ENCODE data around the gene MAD1L1. TPM values are rescaled to one million over a fixed set of nuclear protein-coding genes. Genes with fewer than 3 reads are reported as not detected.

Gene MAD1L1
- total and polyA plus RNA-seq, 4 donors, result 43.0 to 54.9 (median 49.9) TPM

- 89 to 90% methylated on average over 23 of the region's 23 CpGs for WGBS, 2 donors
- Histone ChIP-seq H3K4me1 (ENCODE audit: control insufficient read depth in 5 of 5, insufficient read depth in 5 of 5, low read length in 5 of 5) (peaks cover 0 to 16% (median under 1%) of the 10 kb centered on the region in 5 donors), H3K4me3 (no peak overlapping the region), H3K27ac (ENCODE audit: low read depth in 1 of 2, low read length in 1 of 2) (no peak overlapping the region), H3K9me3 (ENCODE audit: control insufficient read depth in 4 of 4, insufficient read depth in 3 of 4, low read length in 3 of 4) (no peaks in the 10 kb centered on the region), H3K36me3 (ENCODE audit: control insufficient read depth in 4 of 4, insufficient read depth in 4 of 4, low read length in 4 of 4) (peaks cover 0 to 28% (median 0%) of the 10 kb centered on the region in 4 donors), H3K27me3 (ENCODE audit: control insufficient read depth in 3 of 3, insufficient read depth in 3 of 3, low read length in 2 of 3) (no peaks in the 10 kb centered on the region), H3K9ac (ENCODE audit: insufficient read depth in 1 of 2, low read length in 2 of 2) (no peak overlapping the region)
- no peak for ATAC-seq (ENCODE audit: insufficient read depth, low FRiP score)
- no peak for TF ChIP-seq CTCF (IDR thresholded peaks at IDR 0.05; ENCODE audit: control extremely low read depth, extremely low read depth)
- no peak for DNase-seq
Observed at GRCh38 chr7:2068693-2069471, 163.9 kb downstream of the MAD1L1 start.

DNA sequence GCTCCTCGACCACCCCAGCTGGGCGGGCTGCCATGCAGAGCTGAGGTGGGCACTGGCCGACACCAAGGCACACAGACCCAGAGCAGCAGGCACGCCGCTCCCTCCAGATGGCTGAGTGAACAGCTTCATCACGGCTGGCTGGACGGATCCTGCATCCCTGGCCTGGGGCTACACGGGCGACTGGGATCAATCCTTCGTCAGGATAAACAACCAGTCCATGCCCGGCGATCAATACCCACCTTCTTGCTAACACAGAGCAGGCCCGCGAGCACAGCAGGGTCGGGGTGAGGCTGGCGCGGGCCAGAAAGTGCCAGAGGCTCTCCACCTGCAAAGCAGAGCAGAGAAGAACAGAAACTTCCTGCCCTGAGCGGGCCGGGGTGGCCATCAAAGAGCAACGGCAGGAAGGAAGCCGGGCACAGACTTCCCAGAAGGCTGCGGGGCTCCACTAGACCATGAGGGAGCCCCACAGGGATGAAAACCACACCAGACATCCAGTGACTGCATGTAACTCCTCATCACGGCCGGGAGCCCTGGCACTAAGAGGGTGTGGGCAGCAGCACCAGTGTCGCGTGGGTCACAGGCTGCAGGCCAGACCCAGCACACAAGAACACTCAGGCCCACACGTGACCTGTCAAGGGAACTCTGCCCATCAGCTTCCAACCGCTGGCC, 166.4 kb downstream of the MAD1L1 start:
- no peak for ATAC-seq (ENCODE audit: insufficient read depth, low FRiP score)
- no peak for DNase-seq
- H3K27ac ChIP-seq (ENCODE audit: low read depth in 1 of 2, low read length in 1 of 2), result no peak overlapping the region
- no peak overlapping the region for H3K9ac ChIP-seq (ENCODE audit: insufficient read depth in 1 of 2, low read length in 2 of 2)
- no peaks in the 10 kb centered on the region for H3K9me3 ChIP-seq (ENCODE audit: control insufficient read depth in 4 of 4, insufficient read depth in 3 of 4, low read length in 3 of 4)
- 69 to 82% methylated on average over 28 of the region's 28 CpGs for WGBS, 2 donors
- no peaks in the 10 kb centered on the region for H3K27me3 ChIP-seq (ENCODE audit: control insufficient read depth in 3 of 3, insufficient read depth in 3 of 3, low read length in 2 of 3)
- no peak for TF ChIP-seq CTCF (IDR thresholded peaks at IDR 0.05; ENCODE audit: control extremely low read depth, extremely low read depth)
- peaks cover 0 to 20% (median 4%) of the 10 kb centered on the region in 5 donors for H3K4me1 ChIP-seq (ENCODE audit: control insufficient read depth in 5 of 5, insufficient read depth in 5 of 5, low read length in 5 of 5)
- H3K36me3 ChIP-seq (ENCODE audit: control insufficient read depth in 4 of 4, insufficient read depth in 4 of 4, low read length in 4 of 4), result peaks cover 0 to 28% (median 0%) of the 10 kb centered on the region in 4 donors
- no peak overlapping the region for H3K4me3 ChIP-seq

- ATAC-seq (ENCODE audit: insufficient read depth, low FRiP score) (no peak), DNase-seq (peak; percentile 55 to 68 (median 63))
- H3K4me3 ChIP-seq, result no peak overlapping the region
- peaks cover 0 to 20% (median 4%) of the 10 kb centered on the region in 5 donors for H3K4me1 ChIP-seq (ENCODE audit: control insufficient read depth in 5 of 5, insufficient read depth in 5 of 5, low read length in 5 of 5)
- H3K27ac ChIP-seq (ENCODE audit: low read depth in 1 of 2, low read length in 1 of 2), result no peak overlapping the region
- 96% methylated on average over 13 of the region's 13 CpGs for WGBS, 2 donors
- H3K36me3 ChIP-seq (ENCODE audit: control insufficient read depth in 4 of 4, insufficient read depth in 4 of 4, low read length in 4 of 4), result peaks cover 0 to 28% (median 0%) of the 10 kb centered on the region in 4 donors
- H3K9ac ChIP-seq (ENCODE audit: insufficient read depth in 1 of 2, low read length in 2 of 2), result no peak overlapping the region
- no peaks in the 10 kb centered on the region for H3K27me3 ChIP-seq (ENCODE audit: control insufficient read depth in 3 of 3, insufficient read depth in 3 of 3, low read length in 2 of 3)
- H3K9me3 ChIP-seq (ENCODE audit: control insufficient read depth in 4 of 4, insufficient read depth in 3 of 4, low read length in 3 of 4), result peaks cover 0 to 3% (median 0%) of the 10 kb centered on the region in 4 donors
- TF ChIP-seq CTCF (IDR thresholded peaks at IDR 0.05; ENCODE audit: control extremely low read depth, extremely low read depth), result no peak
Observed at GRCh38 chr7:2065528-2065927, 167.2 kb downstream of the MAD1L1 start.
